Uterus (tissue), 2 donors: ENCODE data around the gene RAD51B.

ENCODE experiments used
- CTCF ChIP-seq, 4 experiments: fragments of 200-600 bp in 2 of 4; fragments of 450-650 bp in 2 of 4; sonication (generic) in 2 of 4; IDR thresholded peaks; one replicate each; pipeline ENCODE4 v1.5.1; 2016 to 2019; ENCODE audit warnings: antibody characterized with exemption in 4 of 4, mild to moderate bottlenecking in 2 of 4, moderate library complexity in 1 of 4
- POLR2A ChIP-seq, 2 donors: fragments of 450-650 bp; IDR thresholded peaks; one replicate each; pipeline ENCODE4 v1.6.1; 2016; ENCODE audit warnings: antibody characterized with exemption in 2 of 2, mild to moderate bottlenecking in 1 of 2, moderate library complexity in 1 of 2

- no peak for TF ChIP-seq POLR2A (IDR thresholded peaks at IDR 0.05)
- no peak for TF ChIP-seq CTCF (IDR thresholded peaks at IDR 0.05)
Measured at GRCh38 chr14:68229423-68230100, 410.0 kb downstream of the RAD51B start.
